ENCODE data around the gene DPYSL3.
"Not testable (repeated sequence)": the region's sequence is repeated elsewhere in the genome, so short reads cannot be mapped to it uniquely, and the experiment has no call there.

GRCh38 chr5:147553817-147554216 is 43.9 kb upstream of the DPYSL3 start:
- TF ChIP-seq EZH2 (optimal IDR thresholded peaks at IDR 0.05; ENCODE audit: low read depth, low read length); CTCF (IDR thresholded peaks at IDR 0.05; ENCODE audit: low read length): not testable (repeated sequence)
